K562 (cell line): ENCODE data around the gene AHCYL1. TPM values are rescaled to one million over a fixed set of nuclear protein-coding genes. Genes with fewer than 3 reads are reported as not detected.

Experiments used
- CHD2 ChIP-seq: IDR thresholded peaks from 2 replicates; pipeline ENCODE4 v1.6.1; 2011; ENCODE audit warnings: low read depth, low read length
- DPF2 ChIP-seq: fragments of 450-650 bp; IDR thresholded peaks from 2 replicates; pipeline ENCODE4 v1.6.1; 2016
- E2F8 ChIP-seq: fragments of 450-650 bp; IDR thresholded peaks from 2 replicates; pipeline ENCODE4 v1.7.1; 2018; ENCODE audit warnings: mild to moderate bottlenecking, low read depth; ENCODE audit not compliant: partially characterized antibody
- THAP12 ChIP-seq: fragments of 250-450 bp; sonication (Bioruptor Pico); IDR thresholded peaks from 2 replicates; pipeline ENCODE4 v1.9.0; 2021; ENCODE audit warnings: mild to moderate bottlenecking, inconsistent platforms
- ZNF395 ChIP-seq: fragments of 200-800 bp; sonication (Bioruptor generic); IDR thresholded peaks from 2 replicates; pipeline ENCODE4 v1.6.1; 2017; ENCODE audit warnings: missing genetic modification characterization, missing compliant biosample characterization
- polyA plus RNA-seq, 8 experiments: library from polyadenylated mRNA; depleted of rRNA in 4 of 8; stranded (reverse) in 5 of 8; unstranded in 3 of 8; fragments of >200 nt; fragmentation: Nextera tagmentation in 2 of 8; fragmentation: Illumina TruSeq in 1 of 8; extraction: Ambion mirVana in 2 of 8; extraction: Trizol in 1 of 8; gene quantifications; 2 replicates each; pipeline versions ENCODE4 v1.2.1 to v1.2.3, GENCODE V29; 2011 to 2014; ENCODE audit warnings: inconsistent platforms in 1 of 8, missing spikeins in 1 of 8
- total RNA-seq, 7 experiments: library from RNA; depleted of rRNA in 6 of 7; stranded (reverse); fragments of >200 nt in 6 of 7; fragmentation: Illumina TruSeq in 2 of 7; extraction: Trizol in 2 of 7; gene quantifications; 2 replicates each; pipeline versions ENCODE4 v1.2.1 to v1.2.3, GENCODE V29; 2011 to 2021; ENCODE audit warnings: low replicate concordance in 1 of 7

Gene AHCYL1
- total and polyA plus RNA-seq, 9 of the 15 experiments (the other 6 are each of a cell fraction or from before 2014, with no cell fraction given), result 27.3 to 118 (median 44.5) TPM

GRCh38 chr1:110033421-110033820, 48.9 kb downstream of the AHCYL1 start (continued):
- TF ChIP-seq DPF2, result no peak
- 0 out of 2 replicates have a peak, but pooled peaks have one; percentile 10 for TF ChIP-seq ZNF395
- TF ChIP-seq CHD2, result no peak
- no peak for TF ChIP-seq E2F8
- TF ChIP-seq THAP12 (CRISPR knock-in tag), result no peak
